DND-41 (cell line): ENCODE results near the gene CIC.

Source experiments
- ATAC-seq: fragments of 200-7000 bp; cut with Tn5 transposase; 3 replicates; pipeline ENCODE4 v1.9.1; 2021; ENCODE audit warnings: low read depth; ENCODE audit not compliant: insufficient read depth
- DNase-seq: peaks from one replicate; pipeline ENCODE4 v3.0.0-alpha.2; 2020
- H2AFZ ChIP-seq: 2 replicates; pipeline ENCODE4 v1.6.0; 2012; ENCODE audit warnings: low read depth, low read length
- H3K27ac ChIP-seq: 2 replicates; pipeline ENCODE4 v1.5.1; 2012; ENCODE audit warnings: low read length, inconsistent platforms
- H3K27me3 ChIP-seq: fragments of 200-600 bp; sonication (generic); 2 replicates; pipeline ENCODE4 v1.6.0; 2012; ENCODE audit warnings: low read length, mild to moderate bottlenecking, inconsistent platforms; ENCODE audit not compliant: insufficient read depth, poor library complexity
- H3K36me3 ChIP-seq: 2 replicates; pipeline ENCODE4 v1.5.1; 2012; ENCODE audit warnings: low read length, inconsistent platforms; ENCODE audit not compliant: insufficient read depth
- H3K4me1 ChIP-seq: 2 replicates; pipeline ENCODE4 v1.5.1; 2012; ENCODE audit warnings: mild to moderate bottlenecking, low read length; ENCODE audit not compliant: insufficient read depth
- H3K4me2 ChIP-seq: 2 replicates; pipeline ENCODE4 v1.6.0; 2012; ENCODE audit warnings: mild to moderate bottlenecking, moderate library complexity, low read length, inconsistent platforms; ENCODE audit not compliant: insufficient read depth
- H3K4me3 ChIP-seq, 2 experiments: fragments of 200-600 bp in 1 of 2; shearing (Covaris generic) in 1 of 2; 2 replicates each; pipeline ENCODE4 v1.5.1; 2012 to 2016; ENCODE audit warnings: inconsistent platforms in 2 of 2, low read length in 2 of 2, mild to moderate bottlenecking in 2 of 2, low read depth in 1 of 2, moderate library complexity in 1 of 2
- H3K79me2 ChIP-seq: 2 replicates; pipeline ENCODE4 v1.6.0; 2012; ENCODE audit warnings: low read length, inconsistent platforms; ENCODE audit not compliant: insufficient read depth
- H3K9ac ChIP-seq: 2 replicates; pipeline ENCODE4 v1.6.0; 2012; ENCODE audit warnings: low read depth, mild to moderate bottlenecking, inconsistent platforms, low read length, moderate library complexity
- H3K9me3 ChIP-seq: 2 replicates; pipeline ENCODE4 v1.5.1; 2012; ENCODE audit warnings: low read length, moderate library complexity, mild to moderate bottlenecking, inconsistent platforms; ENCODE audit not compliant: insufficient read depth, severe bottlenecking
- H4K20me1 ChIP-seq: 2 replicates; pipeline ENCODE4 v1.6.0; 2012; ENCODE audit warnings: low read length; ENCODE audit not compliant: insufficient read depth
- CTCF ChIP-seq: IDR thresholded peaks from 2 replicates; pipeline ENCODE4 v1.5.1; 2012; ENCODE audit warnings: borderline replicate concordance, low read length, moderate library complexity, mild to moderate bottlenecking; ENCODE audit not compliant: poor library complexity, severe bottlenecking; ENCODE audit errors: extremely low read depth
- EZH2 ChIP-seq: IDR thresholded peaks from 3 replicates; pipeline ENCODE4 v1.6.1; 2012; ENCODE audit warnings: borderline replicate concordance, low read depth, mild to moderate bottlenecking, moderate library complexity, low read length, inconsistent platforms; ENCODE audit not compliant: severe bottlenecking

CIC gene

GRCh38 chr19:42228641-42229040 is 40.4 kb upstream of the CIC start:
- Histone ChIP-seq H3K27me3 (no peaks in the 10 kb centered on the region), H3K4me2 (no peak overlapping the region), H3K79me2 (peaks cover 33% of the 10 kb centered on the region), H3K9ac (no peak overlapping the region), H3K4me1 (no peaks in the 10 kb centered on the region), H3K27ac (no peak overlapping the region), H3K36me3 (peaks cover 93% of the 10 kb centered on the region), H3K9me3 (no peaks in the 10 kb centered on the region), H3K4me3 (no peak overlapping the region), H2AFZ (no peak overlapping the region), H4K20me1 (peaks cover 68% of the 10 kb centered on the region)
- no peak for ATAC-seq
- TF ChIP-seq EZH2: no peak
- TF ChIP-seq CTCF: no peak
- DNase-seq: no peak

GRCh38 chr19:42229301-42229854 is 39.7 kb upstream of the CIC start:
- ATAC-seq (peak; percentile 36; the same call in 1 of the 3 replicates), DNase-seq (no peak)
- H3K9ac ChIP-seq: no peak overlapping the region
- peak; percentile 23 for TF ChIP-seq CTCF
- no peak for TF ChIP-seq EZH2
- H3K36me3 ChIP-seq: peaks cover 96% of the 10 kb centered on the region
- H3K4me3 ChIP-seq: no peak overlapping the region
- peak overlapping the region; percentile 33; the same call in 1 of the 2 replicates for H3K27ac ChIP-seq
- no peaks in the 10 kb centered on the region for H3K27me3 ChIP-seq
- H4K20me1 ChIP-seq: peaks cover 73% of the 10 kb centered on the region
- H3K4me1 ChIP-seq: no peaks in the 10 kb centered on the region
- H3K9me3 ChIP-seq: no peaks in the 10 kb centered on the region
- H2AFZ ChIP-seq: no peak overlapping the region
- H3K4me2 ChIP-seq: no peak overlapping the region
- H3K79me2 ChIP-seq: peaks cover 32% of the 10 kb centered on the region

GRCh38 chr19:42229855-42230351 is 39.1 kb upstream of the CIC start:
- ATAC-seq (no peak), DNase-seq (no peak)
- H3K27ac ChIP-seq: peak overlapping the region; percentile 33; the same call in 1 of the 2 replicates
- TF ChIP-seq EZH2 (no peak), CTCF (no peak)
- no peaks in the 10 kb centered on the region for H3K27me3 ChIP-seq
- no peaks in the 10 kb centered on the region for H3K4me1 ChIP-seq
- peaks cover 70% of the 10 kb centered on the region for H4K20me1 ChIP-seq
- no peak overlapping the region for H3K4me3 ChIP-seq
- no peaks in the 10 kb centered on the region for H3K9me3 ChIP-seq
- H3K9ac ChIP-seq: no peak overlapping the region
- no peak overlapping the region for H3K4me2 ChIP-seq
- H3K79me2 ChIP-seq: peaks cover 31% of the 10 kb centered on the region
- H2AFZ ChIP-seq: no peak overlapping the region
- H3K36me3 ChIP-seq: peaks cover 96% of the 10 kb centered on the region
